Loucy (cell line): ENCODE results near the gene TTLL1.

Experiments
- H2AFZ ChIP-seq: fragments of 200-600 bp; sonication (generic); 2 replicates; pipeline ENCODE4 v1.6.0; 2016; ENCODE audit warnings: antibody characterized with exemption, mild to moderate bottlenecking, low read length, moderate library complexity
- H3F3A ChIP-seq: fragments of 200-600 bp; 2 replicates; pipeline ENCODE4 v1.6.0; 2016; ENCODE audit warnings: antibody characterized with exemption, low read depth, mild to moderate bottlenecking
- H3K27me3 ChIP-seq: fragments of 200-600 bp; sonication (generic); 2 replicates; pipeline ENCODE4 v1.6.1; 2014; ENCODE audit warnings: low read length, mild to moderate bottlenecking; ENCODE audit not compliant: insufficient read depth, poor library complexity, severe bottlenecking
- H3K36me3 ChIP-seq: fragments of 200-600 bp; sonication (generic); 2 replicates; pipeline ENCODE4 v1.6.1; 2016; ENCODE audit warnings: low read length; ENCODE audit not compliant: insufficient read depth
- H3K4me1 ChIP-seq: fragments of 200-600 bp; sonication (generic); 2 replicates; pipeline ENCODE4 v1.5.1; 2014; ENCODE audit warnings: low read length, mild to moderate bottlenecking; ENCODE audit not compliant: insufficient read depth, poor library complexity, severe bottlenecking
- H3K4me2 ChIP-seq: fragments of 200-600 bp; sonication (generic); 2 replicates; pipeline ENCODE4 v1.6.0; 2014; ENCODE audit warnings: antibody characterized with exemption, low read length, low read depth, mild to moderate bottlenecking; ENCODE audit not compliant: poor library complexity, severe bottlenecking
- H3K4me3 ChIP-seq: fragments of 200-600 bp; sonication (generic); 2 replicates; pipeline ENCODE4 v1.5.1; 2014; ENCODE audit warnings: low read length, mild to moderate bottlenecking, mixed read lengths; ENCODE audit not compliant: poor library complexity, severe bottlenecking
- H3K79me2 ChIP-seq: fragments of 200-600 bp; sonication (generic); 2 replicates; pipeline ENCODE4 v1.6.1; 2014; ENCODE audit warnings: low read length; ENCODE audit not compliant: insufficient read depth
- H3K9ac ChIP-seq: fragments of 200-600 bp; sonication (generic); 2 replicates; pipeline ENCODE4 v1.6.0; 2014; ENCODE audit warnings: mild to moderate bottlenecking, low read depth, low read length, moderate library complexity; ENCODE audit not compliant: poor library complexity, severe bottlenecking
- H3K9me2 ChIP-seq: fragments of 200-600 bp; sonication (generic); replicated peaks from 2 replicates; pipeline ENCODE4 v1.6.1; 2016; ENCODE audit warnings: low read depth, low read length, mixed read lengths
- H3K9me3 ChIP-seq: fragments of 200-600 bp; sonication (generic); 2 replicates; pipeline ENCODE4 v1.6.1; 2014; ENCODE audit warnings: mild to moderate bottlenecking, antibody characterized with exemption, low read length, low read depth; ENCODE audit not compliant: insufficient read depth
- H4K20me1 ChIP-seq: fragments of 200-600 bp; sonication (generic); 2 replicates; pipeline ENCODE4 v1.6.0; 2014; ENCODE audit warnings: antibody characterized with exemption, low read length, mild to moderate bottlenecking; ENCODE audit not compliant: insufficient read depth, poor library complexity, severe bottlenecking
- CTCF ChIP-seq: fragments of 200-600 bp; sonication (generic); conservative IDR thresholded peaks from 2 replicates; pipeline ENCODE4 v1.5.1; 2014; ENCODE audit warnings: mild to moderate bottlenecking, antibody characterized with exemption, low read length
- EZH2phosphoT487 ChIP-seq: fragments of 200-600 bp; IDR thresholded peaks from 2 replicates; pipeline ENCODE4 v1.6.1; 2018; ENCODE audit warnings: antibody characterized with exemption, mild to moderate bottlenecking, moderate library complexity, borderline replicate concordance

TTLL1 gene

GRCh38 chr22:43007519-43008102, 81.6 kb downstream of the TTLL1 start:
- peaks cover 98% of the 10 kb centered on the region for H3K79me2 ChIP-seq
- H3K9me2 ChIP-seq, result no peaks in the 10 kb centered on the region
- no peak overlapping the region for H3K4me3 ChIP-seq
- no peaks in the 10 kb centered on the region for H3K9me3 ChIP-seq
- H3K4me2 ChIP-seq, result peak overlapping the region; percentile 29
- no peak overlapping the region for H2AFZ ChIP-seq
- H3K36me3 ChIP-seq, result no peaks in the 10 kb centered on the region
- peaks cover 57% of the 10 kb centered on the region for H3K4me1 ChIP-seq
- peaks cover 77% of the 10 kb centered on the region for H4K20me1 ChIP-seq
- H3K9ac ChIP-seq, result no peak overlapping the region
- H3F3A ChIP-seq, result 0 out of 2 replicates have a peak, but pooled peaks cover 3% of the 10 kb centered on the region
- H3K27me3 ChIP-seq, result no peaks in the 10 kb centered on the region
- no peak for TF ChIP-seq CTCF
- TF ChIP-seq EZH2phosphoT487, result no peak

- no peak overlapping the region for H2AFZ ChIP-seq
- no peaks in the 10 kb centered on the region for H3K36me3 ChIP-seq
- no peak for TF ChIP-seq EZH2phosphoT487
- TF ChIP-seq CTCF, result no peak
- no peak overlapping the region for H3K4me3 ChIP-seq
- peaks cover 58% of the 10 kb centered on the region for H3K4me1 ChIP-seq
- 0 out of 2 replicates have a peak, but pooled peaks cover 3% of the 10 kb centered on the region for H3F3A ChIP-seq
- H3K9me3 ChIP-seq, result no peaks in the 10 kb centered on the region
- no peaks in the 10 kb centered on the region for H3K27me3 ChIP-seq
- no peak overlapping the region for H3K9ac ChIP-seq
- peaks cover 98% of the 10 kb centered on the region for H3K79me2 ChIP-seq
- H3K9me2 ChIP-seq, result no peaks in the 10 kb centered on the region
- H4K20me1 ChIP-seq, result peaks cover 77% of the 10 kb centered on the region
- no peak overlapping the region for H3K4me2 ChIP-seq
Observed at GRCh38 chr22:43006753-43007152, 82.4 kb downstream of the TTLL1 start.

GRCh38 chr22:43006016-43006505, 83.1 kb downstream of the TTLL1 start:
- H3K4me1 ChIP-seq, result peaks cover 61% of the 10 kb centered on the region
- peaks cover 98% of the 10 kb centered on the region for H3K79me2 ChIP-seq

More at GRCh38 chr22:43006016-43006505, 83.1 kb downstream of the TTLL1 start:
- 0 out of 2 replicates have a peak, but pooled peaks cover 3% of the 10 kb centered on the region for H3F3A ChIP-seq
- no peak overlapping the region for H2AFZ ChIP-seq
- peaks cover 78% of the 10 kb centered on the region for H4K20me1 ChIP-seq
- no peaks in the 10 kb centered on the region for H3K9me2 ChIP-seq
- no peaks in the 10 kb centered on the region for H3K36me3 ChIP-seq
- H3K4me2 ChIP-seq, result no peak overlapping the region
- no peaks in the 10 kb centered on the region for H3K27me3 ChIP-seq
- H3K4me3 ChIP-seq, result no peak overlapping the region
- no peaks in the 10 kb centered on the region for H3K9me3 ChIP-seq
- peak overlapping the region; percentile 59 for H3K9ac ChIP-seq
- TF ChIP-seq CTCF (no peak), EZH2phosphoT487 (no peak)
